Body of pancreas (tissue), 4 donors: ENCODE data around the gene MSI2. TPM values are rescaled to one million over a fixed set of nuclear protein-coding genes. Genes with fewer than 3 reads are reported as not detected.
A peak's percentile ranks its signal among the peaks of the same experiment; 100 is the strongest.

Experiments used
- ATAC-seq: fragments of 150-250 bp; one replicate; pipeline ENCODE4 v1.9.1; 2016
- DNase-seq, 4 donors: peaks; one replicate each; pipeline ENCODE4 v3.0.0-alpha.2; 2019
- H3K27ac ChIP-seq, 4 donors: fragments of 200-600 bp; sonication (generic); 1 replicate in 3 of 4; 2 replicates in 1 of 4; pipeline versions ENCODE4 v1.5.1 to v1.6.1; 2016 to 2019; ENCODE audit warnings: mild to moderate bottlenecking in 1 of 4, mixed read lengths in 1 of 4, moderate library complexity in 1 of 4
- H3K27me3 ChIP-seq, 2 donors: fragments of 200-600 bp; sonication (generic); one replicate each; pipeline ENCODE4 v1.6.0; 2016; ENCODE audit warnings: mild to moderate bottlenecking in 1 of 2
- H3K36me3 ChIP-seq, 2 donors: fragments of 200-600 bp; sonication (generic); replicated peaks in 1 of 2; 2 replicates each; pipeline ENCODE4 v1.5.1; 2016; ENCODE audit warnings: low read depth in 2 of 2; ENCODE audit not compliant: insufficient read depth in 1 of 2
- H3K4me1 ChIP-seq: fragments of 200-600 bp; sonication (generic); one replicate; pipeline ENCODE4 v1.6.0; 2016
- H3K4me3 ChIP-seq, 2 donors: fragments of 200-600 bp; sonication (generic); 1 replicate in 1 of 2; 2 replicates in 1 of 2; pipeline ENCODE4 v1.5.1; 2016 to 2019
- H3K9me3 ChIP-seq, 3 donors: fragments of 200-600 bp; sonication (generic); 1 replicate in 2 of 3; 2 replicates in 1 of 3; pipeline ENCODE4 v1.5.1; 2016
- POLR2A ChIP-seq, 3 donors: fragments of 450-650 bp; IDR thresholded peaks; one replicate each; pipeline ENCODE4 v1.6.1; 2016; ENCODE audit warnings: antibody characterized with exemption in 3 of 3, mild to moderate bottlenecking in 2 of 3
- WGBS, 2 donors: methylation state at CpG; one replicate each; pipeline ENCODE4 v1.1.5; 2017; 5-methylcytosine and 5-hydroxymethylcytosine counted together
- intact Hi-C: fragments of 100-400 bp; cut with DNase I; formaldehyde crosslinking; loops from one replicate; pipeline ENCODE4 v1.15.1; 2023
- total RNA-seq, 2 donors: library from RNA; depleted of rRNA; stranded (reverse); fragments of >200 nt; gene quantifications; one replicate each; pipeline ENCODE4 v1.1.0, GENCODE V29; 2016
- TF ChIP-seq, protein P1 (sequence below), 7 experiments: fragments of 450-650 bp in 4 of 7; fragments of 200-600 bp in 3 of 7; sonication (generic) in 3 of 7; IDR thresholded peaks; one replicate each; pipeline ENCODE4 v1.5.1; 2016 to 2019; ENCODE audit warnings: antibody characterized with exemption in 7 of 7

MSI2 gene
- total RNA-seq, 2 donors from 2014 or later = 21.1 to 28.5 TPM

DNA sequence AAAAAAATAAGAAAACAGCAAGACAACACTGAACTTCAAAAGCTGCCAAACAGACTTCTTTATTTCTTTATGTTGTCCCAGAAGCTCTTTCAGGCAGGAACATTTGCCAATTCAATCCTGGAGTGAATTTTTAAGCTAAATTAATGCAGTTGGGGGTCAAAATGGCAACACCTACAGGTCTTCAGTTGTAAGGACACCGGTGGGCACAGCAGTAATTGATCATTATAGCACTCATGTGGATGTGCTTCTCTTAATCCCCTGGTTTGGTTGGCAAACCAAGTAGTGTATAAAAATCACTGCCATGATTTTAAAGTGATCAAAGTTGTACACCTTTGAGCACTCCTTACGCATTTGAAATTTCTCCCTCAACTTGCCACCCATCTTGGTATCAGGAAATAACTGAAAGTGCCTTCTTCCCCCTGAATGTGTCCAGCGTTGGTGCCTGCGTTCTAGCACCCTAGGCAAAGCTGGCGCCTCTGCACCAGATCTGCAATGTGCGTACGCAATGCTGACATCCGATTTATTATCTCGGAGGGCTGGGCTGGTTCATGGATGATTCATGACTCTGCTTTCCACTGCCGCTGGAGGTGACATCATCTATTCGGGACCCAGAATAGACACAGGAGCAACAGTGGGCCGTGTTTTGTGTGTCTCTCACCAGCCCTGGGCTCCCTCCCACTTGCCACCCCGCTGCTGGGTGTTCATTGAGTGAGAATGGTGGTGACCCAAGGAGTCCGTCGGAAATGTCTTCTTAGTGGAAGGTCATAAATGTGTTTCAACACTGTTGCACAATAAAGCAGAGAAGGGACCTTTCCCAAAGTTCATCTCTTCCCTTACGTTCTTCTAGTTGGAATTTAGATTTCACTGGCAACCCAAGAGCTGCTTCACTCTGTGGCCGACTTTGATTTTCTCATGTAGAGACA, 285.4 kb downstream of the MSI2 start:
- Histone ChIP-seq H3K36me3 (no peaks in the 10 kb centered on the region), H3K9me3 (no peaks in the 10 kb centered on the region), H3K4me1 (peaks cover 24% of the 10 kb centered on the region), H3K27ac (no peak overlapping the region), H3K27me3 (no peaks in the 10 kb centered on the region), H3K4me3 (no peak overlapping the region)
- DNase-seq = peak in 1 of 4 donors; percentile 12
- TF ChIP-seq, protein P1, sequence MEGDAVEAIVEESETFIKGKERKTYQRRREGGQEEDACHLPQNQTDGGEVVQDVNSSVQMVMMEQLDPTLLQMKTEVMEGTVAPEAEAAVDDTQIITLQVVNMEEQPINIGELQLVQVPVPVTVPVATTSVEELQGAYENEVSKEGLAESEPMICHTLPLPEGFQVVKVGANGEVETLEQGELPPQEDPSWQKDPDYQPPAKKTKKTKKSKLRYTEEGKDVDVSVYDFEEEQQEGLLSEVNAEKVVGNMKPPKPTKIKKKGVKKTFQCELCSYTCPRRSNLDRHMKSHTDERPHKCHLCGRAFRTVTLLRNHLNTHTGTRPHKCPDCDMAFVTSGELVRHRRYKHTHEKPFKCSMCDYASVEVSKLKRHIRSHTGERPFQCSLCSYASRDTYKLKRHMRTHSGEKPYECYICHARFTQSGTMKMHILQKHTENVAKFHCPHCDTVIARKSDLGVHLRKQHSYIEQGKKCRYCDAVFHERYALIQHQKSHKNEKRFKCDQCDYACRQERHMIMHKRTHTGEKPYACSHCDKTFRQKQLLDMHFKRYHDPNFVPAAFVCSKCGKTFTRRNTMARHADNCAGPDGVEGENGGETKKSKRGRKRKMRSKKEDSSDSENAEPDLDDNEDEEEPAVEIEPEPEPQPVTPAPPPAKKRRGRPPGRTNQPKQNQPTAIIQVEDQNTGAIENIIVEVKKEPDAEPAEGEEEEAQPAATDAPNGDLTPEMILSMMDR (IDR thresholded peaks at IDR 0.05) = no peak
- TF ChIP-seq POLR2A (IDR thresholded peaks at IDR 0.05) = no peak
- WGBS, 2 donors = 83 to 89% methylated on average over 16 to 17 of the region's 17 CpGs
- intact Hi-C loops = no loop called here
- no peak for ATAC-seq

DNA sequence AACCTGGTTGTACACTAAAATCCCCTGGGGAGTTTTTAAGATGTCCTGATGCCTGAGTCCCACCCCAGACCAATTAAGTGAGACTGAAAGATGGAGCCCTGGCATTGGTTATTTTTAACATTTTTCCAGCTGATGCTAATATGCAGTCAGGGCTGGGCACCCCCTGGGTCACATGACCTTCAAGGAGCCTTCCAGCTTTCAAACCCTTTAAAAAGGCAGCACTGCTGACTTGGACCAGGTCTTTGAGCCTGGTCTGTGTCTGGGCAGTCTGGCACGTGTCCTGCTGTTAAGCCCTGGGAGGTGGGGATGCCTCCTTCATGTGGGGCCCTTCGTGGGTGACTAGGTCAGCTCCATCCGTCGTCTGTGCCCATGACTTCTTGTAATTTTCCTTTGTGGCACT, 286.2 kb downstream of the MSI2 start:
- no peak for DNase-seq
- WGBS, 2 donors = 92 to 93% methylated on average over 4 of the region's 4 CpGs

DNA sequence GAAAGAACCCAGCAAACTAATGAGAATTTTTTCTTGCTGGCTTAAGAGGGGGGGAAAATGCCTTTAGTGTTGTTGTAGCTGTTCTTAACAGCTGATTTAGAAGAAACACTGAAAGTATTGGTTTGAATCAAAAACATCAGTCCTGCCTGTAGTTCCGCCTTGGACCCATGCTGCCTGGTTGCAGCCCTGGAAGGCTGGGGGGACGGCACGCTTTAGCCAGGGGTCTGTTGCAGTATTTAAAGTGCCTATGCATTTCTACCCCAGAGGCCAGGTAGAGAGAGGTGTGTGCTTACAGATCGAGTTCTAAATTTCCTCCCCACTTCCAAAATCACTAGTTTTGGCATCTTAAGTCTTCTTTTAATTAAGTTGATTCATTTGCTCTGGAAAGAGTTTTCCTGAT, 286.9 kb downstream of the MSI2 start:
- ATAC-seq (no peak), DNase-seq (no peak)
- Histone ChIP-seq H3K27ac (no peak overlapping the region), H3K4me1 (peaks cover 17% of the 10 kb centered on the region), H3K36me3 (no peaks in the 10 kb centered on the region), H3K27me3 (no peaks in the 10 kb centered on the region), H3K9me3 (no peaks in the 10 kb centered on the region), H3K4me3 (no peak overlapping the region)
- TF ChIP-seq POLR2A (IDR thresholded peaks at IDR 0.05) = no peak
- TF ChIP-seq, protein P1 (IDR thresholded peaks at IDR 0.05) = no peak
- intact Hi-C loops = no loop called here
- 89 to 92% methylated on average over 4 of the region's 4 CpGs for WGBS, 2 donors

More for the DNA sequence above, 286.2 kb downstream of the MSI2 start:
- H3K9me3 ChIP-seq = no peaks in the 10 kb centered on the region
- no peak overlapping the region for H3K27ac ChIP-seq
- no peaks in the 10 kb centered on the region for H3K27me3 ChIP-seq
- TF ChIP-seq POLR2A (IDR thresholded peaks at IDR 0.05) = no peak
- TF ChIP-seq, protein P1 (IDR thresholded peaks at IDR 0.05) = no peak
- no peaks in the 10 kb centered on the region for H3K36me3 ChIP-seq
- peaks cover 24% of the 10 kb centered on the region for H3K4me1 ChIP-seq
- intact Hi-C loops = no loop called here
- no peak overlapping the region for H3K4me3 ChIP-seq
- ATAC-seq = no peak

DNA sequence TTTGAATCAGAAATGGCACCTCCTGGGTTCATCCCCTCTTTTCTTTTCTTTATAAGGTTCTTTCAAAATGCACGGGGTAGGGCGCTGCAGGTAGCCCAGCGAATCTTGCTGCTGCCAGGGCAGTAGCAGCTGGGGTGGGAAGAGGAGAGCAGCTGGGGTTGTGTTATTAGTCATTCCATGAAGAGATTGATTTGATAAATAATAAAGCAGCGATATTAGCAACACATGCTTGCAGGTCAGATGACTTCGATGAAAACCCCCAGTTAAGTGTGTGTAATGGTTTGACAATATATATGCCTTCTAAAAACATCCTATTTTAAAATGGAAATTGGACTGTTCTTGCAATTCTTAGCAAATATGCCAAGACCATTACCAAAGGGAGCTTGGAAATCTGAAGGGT, 288.1 kb downstream of the MSI2 start:
- Histone ChIP-seq H3K27me3 (no peaks in the 10 kb centered on the region), H3K4me1 (peaks cover 5% of the 10 kb centered on the region), H3K9me3 (no peaks in the 10 kb centered on the region), H3K27ac (no peak overlapping the region), H3K4me3 (no peak overlapping the region), H3K36me3 (no peaks in the 10 kb centered on the region)
- intact Hi-C loops = no loop called here
- TF ChIP-seq, protein P1 (IDR thresholded peaks at IDR 0.05) = no peak
- no peak for TF ChIP-seq POLR2A (IDR thresholded peaks at IDR 0.05)
- no peak for ATAC-seq
- WGBS, 2 donors = 69 to 81% methylated on average over 5 of the region's 5 CpGs
- DNase-seq = no peak
